Measurements from ENCODE around the gene CBFA2T2.
"Not testable (repeated sequence)": the region's sequence is repeated elsewhere in the genome, so short reads cannot be mapped to it uniquely, and the experiment has no call there.

The CBFA2T2 gene

DNA sequence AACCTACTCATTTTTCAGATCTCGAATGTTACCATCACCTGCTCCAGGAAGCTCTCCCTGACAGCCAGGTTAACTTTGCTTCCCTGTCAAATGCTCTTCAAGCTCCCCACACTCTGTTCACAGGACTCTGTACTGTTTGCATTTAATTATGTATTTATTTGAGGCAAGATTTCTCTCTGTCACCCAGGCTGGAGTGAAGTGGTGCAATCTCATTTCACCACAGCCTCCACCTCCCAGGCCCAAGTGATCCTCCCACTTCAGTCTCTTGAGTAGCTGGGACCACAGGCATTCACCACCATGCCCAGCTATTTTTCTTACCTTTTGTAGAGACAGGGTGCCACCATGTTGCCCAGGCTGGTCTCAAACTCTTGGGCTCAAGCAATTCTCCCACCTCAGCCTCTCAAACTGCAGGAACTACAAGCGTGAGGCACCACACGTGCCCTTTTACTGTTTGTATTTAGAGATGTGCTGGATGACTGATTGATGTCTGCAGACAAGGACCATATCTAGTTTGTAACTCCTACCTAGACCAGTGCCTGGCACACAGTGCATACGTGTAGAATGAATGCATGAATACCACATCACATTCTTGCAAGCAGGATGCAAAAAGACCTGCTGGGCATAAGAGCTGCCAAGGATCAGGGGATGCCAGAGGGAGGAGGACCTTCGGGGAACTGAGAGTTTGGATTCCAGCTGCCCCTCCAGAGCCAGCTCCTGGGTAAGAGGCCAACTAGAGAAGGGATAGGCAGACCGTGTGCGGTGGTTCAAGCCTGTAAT is 15.6 kb upstream of the CBFA2T2 start:
- Histone ChIP-seq H3K4me3 (ENCODE audit: low read depth, low read length) (no peak overlapping the region), H3K27me3 (ENCODE audit: control insufficient read depth, insufficient read depth, low read length) (no peaks in the 10 kb centered on the region), H3K9me3 (ENCODE audit: control insufficient read depth, insufficient read depth, low read length) (no peaks in the 10 kb centered on the region), H3K4me1 (ENCODE audit: control insufficient read depth, insufficient read depth, low read length) (peaks cover 11% of the 10 kb centered on the region), H3K27ac (ENCODE audit: low read depth, low read length) (no peak overlapping the region), H3K9ac (ENCODE audit: low read depth, low read length) (no peak overlapping the region), H3K36me3 (ENCODE audit: control insufficient read depth, insufficient read depth, low read length) (no peaks in the 10 kb centered on the region)

GRCh38 chr20:33474963-33475362 is 14.9 kb upstream of the CBFA2T2 start:
- Histone ChIP-seq H3K27me3 (ENCODE audit: control insufficient read depth, insufficient read depth, low read length) (no peaks in the 10 kb centered on the region), H3K4me3 (ENCODE audit: low read depth, low read length) (no peak overlapping the region), H3K9ac (ENCODE audit: low read depth, low read length) (no peak overlapping the region), H3K36me3 (ENCODE audit: control insufficient read depth, insufficient read depth, low read length) (no peaks in the 10 kb centered on the region), H3K4me1 (ENCODE audit: control insufficient read depth, insufficient read depth, low read length) (peaks cover 11% of the 10 kb centered on the region), H3K9me3 (ENCODE audit: control insufficient read depth, insufficient read depth, low read length) (no peaks in the 10 kb centered on the region), H3K27ac (ENCODE audit: low read depth, low read length) (no peak overlapping the region)

DNA sequence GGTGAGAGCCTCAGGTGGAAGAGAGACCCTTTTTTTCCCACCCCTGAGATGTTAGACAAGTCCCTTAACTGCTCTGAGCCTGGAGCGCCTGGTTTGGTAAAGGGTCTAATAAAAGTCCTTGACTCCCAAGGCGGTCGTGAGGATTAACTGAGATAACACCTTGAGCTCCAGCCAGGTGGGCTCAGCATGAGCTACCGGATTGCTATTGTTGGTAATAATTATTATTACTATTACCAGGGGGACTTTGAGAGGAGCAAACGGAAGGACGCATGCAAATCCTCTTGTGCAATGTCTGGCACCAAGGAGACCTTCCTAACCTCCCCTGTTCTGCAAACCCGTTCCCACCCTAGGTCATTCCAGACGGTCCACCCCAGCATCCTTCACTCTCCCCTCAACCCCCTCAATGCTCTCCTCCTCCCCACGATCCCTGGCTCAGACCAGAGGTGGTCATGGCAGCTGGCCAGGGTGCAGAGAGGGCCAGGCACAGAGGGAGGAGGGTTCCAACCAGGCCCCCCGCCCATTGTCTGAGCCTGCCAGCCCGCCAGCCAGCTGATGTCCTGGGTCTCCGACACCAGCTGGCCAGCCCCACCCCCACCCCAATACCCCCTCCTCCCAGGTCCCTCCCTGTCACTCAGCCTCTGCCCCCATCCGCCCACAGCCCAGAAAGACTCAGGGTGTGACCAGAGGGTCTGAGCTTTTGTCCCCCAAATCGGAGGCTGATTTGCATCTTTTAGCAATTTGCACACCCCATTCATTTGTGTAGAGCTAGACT is 14.3 kb upstream of the CBFA2T2 start:
- Histone ChIP-seq H3K4me1 (ENCODE audit: control insufficient read depth, insufficient read depth, low read length) (peaks cover 11% of the 10 kb centered on the region), H3K27ac (ENCODE audit: low read depth, low read length) (no peak overlapping the region), H3K36me3 (ENCODE audit: control insufficient read depth, insufficient read depth, low read length) (no peaks in the 10 kb centered on the region), H3K9me3 (ENCODE audit: control insufficient read depth, insufficient read depth, low read length) (no peaks in the 10 kb centered on the region), H3K9ac (ENCODE audit: low read depth, low read length) (no peak overlapping the region), H3K27me3 (ENCODE audit: control insufficient read depth, insufficient read depth, low read length) (no peaks in the 10 kb centered on the region), H3K4me3 (ENCODE audit: low read depth, low read length) (no peak overlapping the region)

GRCh38 chr20:33477386-33478234 is 12.3 kb upstream of the CBFA2T2 start:
- Histone ChIP-seq H3K27ac (ENCODE audit: low read depth, low read length) (no peak overlapping the region), H3K9ac (ENCODE audit: low read depth, low read length) (no peak overlapping the region), H3K4me3 (ENCODE audit: low read depth, low read length) (no peak overlapping the region), H3K36me3 (ENCODE audit: control insufficient read depth, insufficient read depth, low read length) (no peaks in the 10 kb centered on the region), H3K27me3 (ENCODE audit: control insufficient read depth, insufficient read depth, low read length) (no peaks in the 10 kb centered on the region), H3K9me3 (ENCODE audit: control insufficient read depth, insufficient read depth, low read length) (no peaks in the 10 kb centered on the region), H3K4me1 (ENCODE audit: control insufficient read depth, insufficient read depth, low read length) (peaks cover 11% of the 10 kb centered on the region)

DNA sequence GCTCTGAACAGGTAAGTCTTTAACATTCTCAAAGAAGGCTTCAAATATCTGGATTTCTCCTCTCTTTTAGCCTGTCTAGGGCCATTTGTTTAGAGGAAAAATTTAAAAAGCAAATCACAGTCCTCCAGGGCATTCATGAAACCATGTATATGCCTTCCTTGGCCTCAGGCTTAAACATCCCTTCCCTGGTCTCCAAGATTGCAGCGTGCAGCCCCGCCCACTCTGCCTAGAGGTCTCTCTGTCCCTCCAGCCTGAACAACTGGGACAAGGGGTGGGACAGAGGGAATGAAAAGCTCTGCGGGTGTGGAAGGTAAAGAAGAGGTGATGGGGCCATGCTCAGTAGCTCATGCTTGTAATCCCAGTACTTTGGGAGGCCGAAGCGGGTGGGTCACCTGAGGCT is 9.8 kb upstream of the CBFA2T2 start:
- H3K27me3 ChIP-seq (ENCODE audit: control insufficient read depth, insufficient read depth, low read length), result no peaks in the 10 kb centered on the region
- peaks cover 11% of the 10 kb centered on the region for H3K4me1 ChIP-seq (ENCODE audit: control insufficient read depth, insufficient read depth, low read length)
- no peak overlapping the region for H3K4me3 ChIP-seq (ENCODE audit: low read depth, low read length)
- no peaks in the 10 kb centered on the region for H3K36me3 ChIP-seq (ENCODE audit: control insufficient read depth, insufficient read depth, low read length)
- no peak overlapping the region for H3K9ac ChIP-seq (ENCODE audit: low read depth, low read length)
- H3K9me3 ChIP-seq (ENCODE audit: control insufficient read depth, insufficient read depth, low read length), result no peaks in the 10 kb centered on the region
- H3K27ac ChIP-seq (ENCODE audit: low read depth, low read length), result no peak overlapping the region

DNA sequence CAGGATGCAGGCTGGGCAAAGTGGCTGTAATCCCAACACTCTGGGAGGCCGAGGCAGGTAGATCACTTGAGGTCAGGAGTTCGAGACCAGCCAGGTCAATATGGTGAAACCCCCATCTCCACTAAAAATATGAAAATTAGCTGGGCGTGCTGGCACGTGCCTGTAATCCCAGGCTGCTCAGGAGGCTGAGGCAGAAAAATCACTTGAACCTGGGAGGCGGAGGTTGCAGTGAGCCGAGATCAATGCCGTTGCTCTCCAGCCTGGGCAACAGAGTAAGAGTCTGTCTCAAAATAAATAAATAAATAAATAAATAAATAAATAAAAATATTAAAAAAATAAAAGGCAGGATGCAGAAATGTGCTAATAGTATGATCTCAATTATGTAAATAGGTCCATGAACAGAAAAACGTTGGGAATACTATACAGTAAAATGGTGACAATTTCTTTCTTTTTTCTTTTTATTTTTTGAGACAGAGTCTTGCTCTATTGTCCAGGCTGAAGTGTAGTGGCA is 8.4 kb upstream of the CBFA2T2 start:
- Histone ChIP-seq H3K36me3 (ENCODE audit: control insufficient read depth, insufficient read depth, low read length) (no peaks in the 10 kb centered on the region), H3K27me3 (ENCODE audit: control insufficient read depth, insufficient read depth, low read length) (no peaks in the 10 kb centered on the region), H3K9me3 (ENCODE audit: control insufficient read depth, insufficient read depth, low read length) (no peaks in the 10 kb centered on the region), H3K4me1 (ENCODE audit: control insufficient read depth, insufficient read depth, low read length) (no peaks in the 10 kb centered on the region; the same call in 1 of the 2 replicates), H3K27ac (ENCODE audit: low read depth, low read length) (no peak overlapping the region), H3K9ac (ENCODE audit: low read depth, low read length) (no peak overlapping the region), H3K4me3 (ENCODE audit: low read depth, low read length) (no peak overlapping the region)

DNA sequence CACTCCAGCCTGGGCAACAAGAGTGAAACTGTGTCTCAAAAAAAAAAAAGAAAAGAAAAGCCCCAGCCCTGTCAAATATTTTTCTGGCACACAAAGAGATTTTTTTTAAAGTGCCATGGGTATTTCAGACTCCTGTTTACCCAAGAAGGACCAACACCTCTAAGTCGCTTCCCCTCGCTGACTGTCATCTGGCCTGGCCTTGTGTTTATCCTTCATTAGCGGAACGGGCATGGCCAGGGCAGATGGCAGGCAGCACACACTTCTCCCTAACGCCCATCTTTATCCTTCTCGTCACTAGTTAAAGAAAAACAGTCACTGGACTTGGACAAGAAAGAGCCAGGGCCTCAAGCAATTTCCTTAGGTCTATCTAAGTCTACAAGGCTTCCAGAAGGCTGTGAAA is 7.3 kb upstream of the CBFA2T2 start:
- H3K36me3 ChIP-seq (ENCODE audit: control insufficient read depth, insufficient read depth, low read length), result no peaks in the 10 kb centered on the region
- H3K4me1 ChIP-seq (ENCODE audit: control insufficient read depth, insufficient read depth, low read length), result no peaks in the 10 kb centered on the region; the same call in 1 of the 2 replicates
- H3K9ac ChIP-seq (ENCODE audit: low read depth, low read length), result no peak overlapping the region
- no peak overlapping the region for H3K27ac ChIP-seq (ENCODE audit: low read depth, low read length)
- no peaks in the 10 kb centered on the region for H3K27me3 ChIP-seq (ENCODE audit: control insufficient read depth, insufficient read depth, low read length)
- H3K4me3 ChIP-seq (ENCODE audit: low read depth, low read length), result no peak overlapping the region
- no peaks in the 10 kb centered on the region for H3K9me3 ChIP-seq (ENCODE audit: control insufficient read depth, insufficient read depth, low read length)

DNA sequence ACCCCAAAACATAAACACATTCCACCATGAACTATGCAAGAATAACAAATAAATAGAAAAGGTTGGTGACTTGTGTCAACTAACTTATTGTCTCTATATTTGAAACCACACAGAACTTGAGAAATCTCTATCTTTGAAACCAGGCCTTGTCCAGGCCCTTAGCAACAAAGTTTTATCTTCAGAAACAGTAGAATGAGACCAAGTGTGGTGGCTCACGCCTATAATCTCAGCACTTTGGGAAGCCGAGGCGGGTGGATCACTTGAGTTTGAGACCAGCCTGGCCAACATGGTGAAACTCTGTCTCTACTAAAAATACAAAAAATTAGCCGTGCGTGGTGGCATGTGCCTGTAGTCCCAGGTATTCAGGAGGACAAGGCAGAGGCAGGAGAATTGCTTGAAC is 6.7 kb upstream of the CBFA2T2 start:
- H3K27me3 ChIP-seq (ENCODE audit: control insufficient read depth, insufficient read depth, low read length); H3K4me1 ChIP-seq (ENCODE audit: control insufficient read depth, insufficient read depth, low read length); H3K9ac ChIP-seq (ENCODE audit: low read depth, low read length); H3K27ac ChIP-seq (ENCODE audit: low read depth, low read length); H3K9me3 ChIP-seq (ENCODE audit: control insufficient read depth, insufficient read depth, low read length); H3K4me3 ChIP-seq (ENCODE audit: low read depth, low read length); H3K36me3 ChIP-seq (ENCODE audit: control insufficient read depth, insufficient read depth, low read length): not testable (repeated sequence)

DNA sequence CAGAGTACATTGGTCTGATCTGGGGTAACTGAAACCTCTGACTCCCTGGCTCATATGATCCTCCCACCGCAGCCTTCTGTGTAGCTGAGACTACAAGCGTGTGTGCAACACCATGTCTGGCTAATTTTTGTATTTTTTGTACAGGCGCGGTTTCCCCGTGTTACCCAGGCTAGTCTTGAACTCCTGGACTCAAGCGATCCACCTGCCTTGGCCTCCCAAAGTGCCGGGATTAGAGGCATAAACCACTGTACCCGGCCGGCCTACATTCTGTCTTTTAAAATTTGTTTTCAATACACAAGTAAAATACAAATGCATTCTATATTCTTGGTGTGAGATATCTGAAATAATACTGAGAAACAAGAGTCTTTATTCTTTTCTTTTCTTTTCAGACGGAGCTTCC is 1.7 kb upstream of the CBFA2T2 start:
- Histone ChIP-seq H3K36me3 (ENCODE audit: control insufficient read depth, insufficient read depth, low read length) (no peaks in the 10 kb centered on the region), H3K4me3 (ENCODE audit: low read depth, low read length) (no peak overlapping the region), H3K27ac (ENCODE audit: low read depth, low read length) (no peak overlapping the region), H3K27me3 (ENCODE audit: control insufficient read depth, insufficient read depth, low read length) (no peaks in the 10 kb centered on the region), H3K4me1 (ENCODE audit: control insufficient read depth, insufficient read depth, low read length) (0 out of 2 replicates have a peak, but pooled peaks cover 5% of the 10 kb centered on the region), H3K9me3 (ENCODE audit: control insufficient read depth, insufficient read depth, low read length) (no peaks in the 10 kb centered on the region), H3K9ac (ENCODE audit: low read depth, low read length) (no peak overlapping the region)

- Histone ChIP-seq H3K27ac (ENCODE audit: low read depth, low read length) (peak overlapping the region; percentile 74), H3K4me3 (ENCODE audit: low read depth, low read length) (peak overlapping the region; percentile 59), H3K9ac (ENCODE audit: low read depth, low read length) (peak overlapping the region; percentile 35; the same call in 1 of the 2 replicates)
- H3K4me1 ChIP-seq (ENCODE audit: control insufficient read depth, insufficient read depth, low read length); H3K9me3 ChIP-seq (ENCODE audit: control insufficient read depth, insufficient read depth, low read length); H3K36me3 ChIP-seq (ENCODE audit: control insufficient read depth, insufficient read depth, low read length); H3K27me3 ChIP-seq (ENCODE audit: control insufficient read depth, insufficient read depth, low read length): not testable (repeated sequence)
Observed at GRCh38 chr20:33488661-33489494, 1.0 kb upstream of the CBFA2T2 start.

Data from HUES48 (cell line).